Endothelial cell of umbilical vein (primary cell): Measurements from ENCODE around the gene TENM4. TPM values are rescaled to one million over a fixed set of nuclear protein-coding genes. Genes with fewer than 3 reads are reported as not detected.

Experiments used
- BruUV-seq: library from RNA; stranded (reverse); fragments of 400-500 nt; replicated peaks from 2 replicates; lab custom pipeline; 2021; lab: Mats Ljungman, UMichigan
- CTCF ChIA-PET: fragments of 300-600, 350-600 bp; sonication (Branson Sonifier 250); formaldehyde crosslinking; loops from one replicate; lab custom pipeline; 2021; ENCODE audit warnings: antibody characterized with exemption, inconsistent platforms; lab: Charles Lee
- POLR2A ChIA-PET: fragments of 300-600, 350-600 bp; sonication (Branson Sonifier 250); formaldehyde crosslinking; loops from one replicate; lab custom pipeline; 2021; ENCODE audit warnings: antibody characterized with exemption, inconsistent platforms; lab: Charles Lee
- DNase-seq: peaks from one replicate; pipeline ENCODE4 v3.0.0-alpha.2; 2011; ENCODE audit warnings: low read depth, low spot score
- FAIRE-seq: peaks from 2 replicates; lab custom pipeline; 2011; peaks lifted over from hg19 to GRCh38; lab: Jason Lieb, UNC
- H2AFZ ChIP-seq: 2 replicates; pipeline ENCODE4 v1.6.0; 2012; ENCODE audit warnings: low read depth, low read length, control low read depth, inconsistent platforms
- H3K27ac ChIP-seq: 2 replicates; pipeline ENCODE4 v1.5.1; 2011; ENCODE audit warnings: low read depth, mild to moderate bottlenecking, control low read depth, low read length, moderate library complexity; ENCODE audit not compliant: insufficient read depth
- H3K27me3 ChIP-seq, 2 experiments: 2 replicates each; pipeline versions ENCODE4 v1.6.0 to v1.6.1; 2011; ENCODE audit warnings: low read length in 2 of 2, mixed read lengths in 1 of 2; ENCODE audit not compliant: control insufficient read depth in 2 of 2, insufficient read depth in 2 of 2
- H3K36me3 ChIP-seq, 2 experiments: 2 replicates in 1 of 2; 3 replicates in 1 of 2; pipeline ENCODE4 v1.5.1; 2011; ENCODE audit warnings: low read length in 2 of 2, mild to moderate bottlenecking in 1 of 2, moderate library complexity in 1 of 2; ENCODE audit not compliant: control insufficient read depth in 2 of 2, insufficient read depth in 2 of 2; ENCODE audit errors: extremely low read depth in 1 of 2
- H3K4me1 ChIP-seq: 3 replicates; pipeline ENCODE4 v1.5.1; 2011; ENCODE audit warnings: mild to moderate bottlenecking, low read length; ENCODE audit not compliant: control insufficient read depth, insufficient read depth; ENCODE audit errors: extremely low read depth
- H3K4me2 ChIP-seq: 2 replicates; pipeline ENCODE4 v1.6.1; 2011; ENCODE audit warnings: low read length, control low read depth, mixed read lengths; ENCODE audit not compliant: insufficient read depth
- H3K4me3 ChIP-seq, 3 experiments: fragments of 200-600 bp in 1 of 3; sonication (generic), shearing (Covaris generic) in 1 of 3; replicated peaks in 1 of 3; 2 replicates each; pipeline ENCODE4 v1.5.1; 2011 to 2016; ENCODE audit warnings: control low read depth in 3 of 3, low read length in 3 of 3, mild to moderate bottlenecking in 2 of 3, inconsistent platforms in 1 of 3, low read depth in 1 of 3, moderate library complexity in 1 of 3; ENCODE audit not compliant: insufficient read depth in 1 of 3
- H3K79me2 ChIP-seq: 2 replicates; pipeline ENCODE4 v1.6.0; 2012; ENCODE audit warnings: low read length, inconsistent platforms; ENCODE audit not compliant: control insufficient read depth, insufficient read depth
- H3K9ac ChIP-seq: replicated peaks from 2 replicates; pipeline ENCODE3; 2011; ENCODE audit warnings: low read length, control low read depth; ENCODE audit not compliant: insufficient read depth; ENCODE audit errors: extremely low read depth
- H3K9me1 ChIP-seq: replicated peaks from 3 replicates; pipeline ENCODE4 v1.6.0; 2011; ENCODE audit warnings: mild to moderate bottlenecking, low read length; ENCODE audit not compliant: control insufficient read depth, insufficient read depth; ENCODE audit errors: extremely low read depth
- H3K9me3 ChIP-seq: replicated peaks from 2 replicates; pipeline ENCODE4 v1.5.1; 2012; ENCODE audit warnings: low read length, inconsistent platforms; ENCODE audit not compliant: control insufficient read depth, insufficient read depth
- H4K20me1 ChIP-seq: replicated peaks from 2 replicates; pipeline ENCODE3; 2011; ENCODE audit warnings: mild to moderate bottlenecking, low read length; ENCODE audit not compliant: control insufficient read depth, insufficient read depth; ENCODE audit errors: extremely low read depth
- CTCF ChIP-seq, 2 donors: IDR thresholded peaks; 1 replicate in 1 of 2; 2 replicates in 1 of 2; pipeline ENCODE4 v1.5.1; 2011; ENCODE audit warnings: low read length in 2 of 2, mild to moderate bottlenecking in 2 of 2, moderate library complexity in 2 of 2, control low read depth in 1 of 2, inconsistent platforms in 1 of 2, low read depth in 1 of 2; ENCODE audit not compliant: insufficient read depth in 1 of 2; ENCODE audit errors: extremely low read depth in 1 of 2
- EZH2 ChIP-seq: IDR thresholded peaks from 2 replicates; pipeline ENCODE4 v1.6.1; 2012; ENCODE audit warnings: borderline replicate concordance, low read depth, mild to moderate bottlenecking, moderate library complexity, low read length, inconsistent platforms; ENCODE audit not compliant: severe bottlenecking
- FOS ChIP-seq: IDR thresholded peaks from 2 replicates; pipeline ENCODE4 v1.6.1; 2011; ENCODE audit warnings: mild to moderate bottlenecking, low read length, moderate library complexity, borderline replicate concordance; ENCODE audit not compliant: insufficient read depth
- GATA2 ChIP-seq: IDR thresholded peaks from 2 replicates; pipeline ENCODE4 v1.7.0; 2011; ENCODE audit warnings: low read depth, mild to moderate bottlenecking, moderate library complexity, mixed read lengths, low read length; ENCODE audit not compliant: insufficient read length, insufficient read depth
- JUN ChIP-seq: IDR thresholded peaks from 2 replicates; pipeline ENCODE4 v1.6.1; 2011; ENCODE audit warnings: borderline replicate concordance, low read depth; ENCODE audit not compliant: insufficient read length, insufficient read depth
- MAX ChIP-seq: IDR thresholded peaks from 2 replicates; pipeline ENCODE4 v1.6.1; 2011; ENCODE audit not compliant: insufficient read depth, insufficient read length
- MYC ChIP-seq: IDR thresholded peaks from one replicate; pipeline ENCODE4 v1.6.1; 2011; ENCODE audit warnings: mild to moderate bottlenecking, low read depth, low read length
- POLR2A ChIP-seq: IDR thresholded peaks from 2 replicates; pipeline ENCODE4 v1.6.1; 2012; ENCODE audit warnings: low read depth, mild to moderate bottlenecking, control low read depth, low read length
- dilution Hi-C: fragments of 300-500 bp; cut with MboI; formaldehyde crosslinking; loops from one replicate; pipeline ENCODE4 v1.15.0; 2019; ENCODE audit warnings: low sequenced_read_pairs; ENCODE audit not compliant: extremely low pct_ligation_motif_present
- intact Hi-C: fragments of 100-400 bp; cut with micrococcal nuclease; formaldehyde crosslinking; loops from one replicate; pipeline ENCODE4 v1.10.0; 2022
- polyA plus RNA-seq, 4 experiments: library from polyadenylated mRNA; depleted of rRNA in 3 of 4; stranded (reverse) in 3 of 4; unstranded in 1 of 4; fragments of >200 nt; gene quantifications; 2 replicates each; pipeline versions ENCODE4 v1.2.1 to v1.2.3, GENCODE V29; 2011 to 2012; ENCODE audit warnings: missing spikeins in 1 of 4
- total RNA-seq: library from RNA; stranded (reverse); gene quantifications from 2 replicates; pipeline ENCODE4 v1.2.3, GENCODE V29; 2021

TENM4 gene
- total and polyA plus RNA-seq, 2 donors (not counting 3 experiments of a cell fraction or from before 2014, with no cell fraction given), result 0.06 to 0.27 TPM

GRCh38 chr11:79244241-79244772 is 196.5 kb downstream of the TENM4 start:
- POLR2A ChIA-PET, result no interaction called here
- DNase-seq (no peak), FAIRE-seq (no peak)
- no peak overlapping the region for H2AFZ ChIP-seq
- no peak overlapping the region for H3K27ac ChIP-seq
- dilution Hi-C loops (no loop called here), intact Hi-C loops (no loop called here)
- H3K27me3 ChIP-seq, result no peaks in the 10 kb centered on the region
- H3K4me2 ChIP-seq, result no peak overlapping the region
- no peak overlapping the region for H3K9ac ChIP-seq
- H3K4me3 ChIP-seq, result no peak overlapping the region
- BruUV-seq, result no TSS peak
- H3K79me2 ChIP-seq, result no peaks in the 10 kb centered on the region
- no peaks in the 10 kb centered on the region for H3K4me1 ChIP-seq
- H3K9me1 ChIP-seq, result no peaks in the 10 kb centered on the region
- peaks cover 4% of the 10 kb centered on the region for H3K9me3 ChIP-seq
- H4K20me1 ChIP-seq, result no peaks in the 10 kb centered on the region
- CTCF ChIA-PET, result no interaction called here
- TF ChIP-seq EZH2 (no peak), FOS (no peak)
- no peaks in the 10 kb centered on the region for H3K36me3 ChIP-seq

GRCh38 chr11:79243422-79244210 is 197.2 kb downstream of the TENM4 start:
- no peak overlapping the region for H3K9ac ChIP-seq
- DNase-seq, result no peak

More at GRCh38 chr11:79243422-79244210, 197.2 kb downstream of the TENM4 start:
- dilution Hi-C loops, result no loop called here
- BruUV-seq, result no TSS peak
- Histone ChIP-seq H3K4me1 (no peaks in the 10 kb centered on the region), H3K27ac (no peak overlapping the region), H2AFZ (no peak overlapping the region), H3K4me2 (no peak overlapping the region), H3K79me2 (no peaks in the 10 kb centered on the region), H3K4me3 (no peak overlapping the region), H3K36me3 (no peaks in the 10 kb centered on the region), H3K9me1 (no peaks in the 10 kb centered on the region), H3K9me3 (peaks cover 4% of the 10 kb centered on the region), H4K20me1 (no peaks in the 10 kb centered on the region), H3K27me3 (no peaks in the 10 kb centered on the region)
- ChIA-PET CTCF (no interaction called here), POLR2A (no interaction called here)
- TF ChIP-seq MAX (no peak), EZH2 (no peak), JUN (no peak), MYC (no peak), POLR2A (no peak), CTCF (IDR thresholded peaks at IDR 0.05; ENCODE audit: extremely low read depth in 1 of 2, insufficient read depth in 1 of 2, low read depth in 1 of 2, low read length in 2 of 2) (no peak), GATA2 (no peak)
- FAIRE-seq, result no peak
- intact Hi-C loops, result no loop called here
